ENCODE results near the gene VPREB3. TPM values are rescaled to one million over a fixed set of nuclear protein-coding genes. Genes with fewer than 3 reads are reported as not detected.

VPREB3 gene
- total RNA-seq, 2 experiments from 2014 or later, result not detected

GRCh38 chr22:23787600-23787896, 33.3 kb upstream of the VPREB3 start:
- H3K4me3 ChIP-seq (ENCODE audit: low read length), result peak overlapping the region; percentile 83
- TF ChIP-seq CTCF (IDR thresholded peaks at IDR 0.05), result no peak
- peaks cover 18% of the 10 kb centered on the region for H3K36me3 ChIP-seq (ENCODE audit: insufficient read depth, low read length)
- ChIA-PET POLR2A (interaction anchor here (0.6 to 3.4 kb wide), 11 partner anchors 15 to 225 kb away, joined by 4 to 23 read pairs (median 8); partner anchors contain the start of genes C22orf15, CABIN1, CHCHD10 and MIF), CTCF (interaction anchor here (1.9 kb wide), 1 partner anchor 62 kb away, joined by 6 read pairs; no protein-coding TSS in a partner anchor)
- no peaks in the 10 kb centered on the region for H3K27me3 ChIP-seq (ENCODE audit: control insufficient read depth in 1 of 2, insufficient read depth in 2 of 2, low read length in 2 of 2)
- ATAC-seq (ENCODE audit: poor library complexity), result peak; percentile 38
- peaks cover 28% of the 10 kb centered on the region for H3K36me3 Mint-ChIP-seq (ENCODE audit: low read depth)
- peak overlapping the region; percentile 70 to 98 for H3K27ac ChIP-seq (ENCODE audit: low read depth in 1 of 2, low read length in 2 of 2)
- no peak for DNase-seq
- no peaks in the 10 kb centered on the region for H3K27me3 Mint-ChIP-seq
- H3K4me1 ChIP-seq (ENCODE audit: insufficient read depth, low read length), result peaks cover 50% of the 10 kb centered on the region
- H3K4me3 Mint-ChIP-seq, result peak overlapping the region; percentile 91
- no peaks in the 10 kb centered on the region for H3K9me3 ChIP-seq (ENCODE audit: control insufficient read depth in 1 of 2, insufficient read depth in 1 of 2, low read length in 2 of 2)
- no peaks in the 10 kb centered on the region for H3K9me3 Mint-ChIP-seq
- peaks cover 41% of the 10 kb centered on the region for H3K4me1 Mint-ChIP-seq (ENCODE audit: low read depth)
- intact Hi-C loops (cut with DNase I, micrococcal nuclease), result loop anchor here (1.0 to 10.0 kb wide), 8 partner anchors 15 to 227 kb away; partner anchors contain the start of genes CABIN1 (in 2 of the 2), DERL3 (in 2 of the 2), ZNF70 (in 2 of the 2) and MMP11 (in 1 of the 2)
- H3K27ac Mint-ChIP-seq, result peak overlapping the region; percentile 90

- Mint-ChIP-seq H3K9me3 (no peaks in the 10 kb centered on the region), H3K4me3 (peak within 1 kb of the TSS; percentile 91), H3K27ac (peak within 1 kb of the TSS; percentile 90), H3K4me1 (ENCODE audit: low read depth) (peaks cover 35% of the 10 kb centered on the region), H3K36me3 (ENCODE audit: low read depth) (peaks cover 23% of the 10 kb centered on the region), H3K27me3 (no peaks in the 10 kb centered on the region)
- Histone ChIP-seq H3K27ac (ENCODE audit: low read depth in 1 of 2, low read length in 2 of 2) (peak within 1 kb of the TSS; percentile 93 to 98), H3K4me3 (ENCODE audit: low read length) (peak within 1 kb of the TSS; percentile 83), H3K27me3 (ENCODE audit: control insufficient read depth in 1 of 2, insufficient read depth in 2 of 2, low read length in 2 of 2) (no peaks in the 10 kb centered on the region), H3K4me1 (ENCODE audit: insufficient read depth, low read length) (peaks cover 44% of the 10 kb centered on the region), H3K9me3 (ENCODE audit: control insufficient read depth in 1 of 2, insufficient read depth in 1 of 2, low read length in 2 of 2) (no peaks in the 10 kb centered on the region), H3K36me3 (ENCODE audit: insufficient read depth, low read length) (peaks cover 13% of the 10 kb centered on the region)
- DNase-seq (peak; percentile 80 to 96 (median 88)), ATAC-seq (ENCODE audit: poor library complexity) (peak; percentile 76)
- TF ChIP-seq CTCF (IDR thresholded peaks at IDR 0.05), result no peak
- intact Hi-C loops (cut with DNase I, micrococcal nuclease), result loop anchor here (1.0 to 10.0 kb wide), 9 partner anchors 15 to 228 kb away; partner anchors contain the start of genes CABIN1 (in 2 of the 2), DERL3 (in 2 of the 2), ZNF70 (in 2 of the 2) and MIF (in 1 of the 2)
- POLR2A ChIA-PET, result interaction anchor here (0.9 to 3.4 kb wide), 14 partner anchors 9 to 641 kb away, joined by 3 to 23 read pairs (median 8); partner anchors contain the start of genes ADORA2A, C22orf15, CABIN1 and CHCHD10
- CTCF ChIA-PET, result interaction anchor here (1.9 kb wide), 1 partner anchor 63 kb away, joined by 6 read pairs; no protein-coding TSS in a partner anchor
These were observed 32.8 kb upstream of the VPREB3 start, which contains the start of gene SMARCB1 for GRCh38 chr22:23786752-23787599. SMARCB1 (plus strand) TSS chr22:23786966; CDS start chr22:23787170, 204 bp downstream.

- no peak for TF ChIP-seq CTCF (IDR thresholded peaks at IDR 0.05)
- DNase-seq, result peak in 2 of 14 experiments; percentile 30 to 38
- Histone ChIP-seq H3K4me3 (ENCODE audit: low read length) (peak overlapping the region; percentile 83), H3K27ac (ENCODE audit: low read depth in 1 of 2, low read length in 2 of 2) (peak overlapping the region; percentile 93 to 98), H3K4me1 (ENCODE audit: insufficient read depth, low read length) (peaks cover 44% of the 10 kb centered on the region), H3K36me3 (ENCODE audit: insufficient read depth, low read length) (peaks cover 10% of the 10 kb centered on the region), H3K27me3 (ENCODE audit: control insufficient read depth in 1 of 2, insufficient read depth in 2 of 2, low read length in 2 of 2) (no peaks in the 10 kb centered on the region), H3K9me3 (ENCODE audit: control insufficient read depth in 1 of 2, insufficient read depth in 1 of 2, low read length in 2 of 2) (no peaks in the 10 kb centered on the region)
- intact Hi-C loops (cut with DNase I, micrococcal nuclease), result loop anchor here (1.0 to 10.0 kb wide), 7 partner anchors 35 to 229 kb away; partner anchors contain the start of genes CABIN1 (in 2 of the 2), DERL3 (in 2 of the 2), MIF (in 1 of the 2) and SLC2A11 (in 1 of the 2)
- Mint-ChIP-seq H3K36me3 (ENCODE audit: low read depth) (peaks cover 19% of the 10 kb centered on the region), H3K9me3 (no peaks in the 10 kb centered on the region), H3K4me1 (ENCODE audit: low read depth) (peaks cover 35% of the 10 kb centered on the region), H3K27me3 (no peaks in the 10 kb centered on the region), H3K4me3 (peak overlapping the region; percentile 91), H3K27ac (peak overlapping the region; percentile 90)
- ChIA-PET CTCF (no interaction called here), POLR2A (interaction anchor here (0.9 to 3.4 kb wide), 15 partner anchors 8 to 641 kb away, joined by 3 to 23 read pairs (median 8); partner anchors contain the start of genes ADORA2A, C22orf15, CABIN1 and CHCHD10)
- no peak for ATAC-seq (ENCODE audit: poor library complexity)
These were observed 32.1 kb upstream of the VPREB3 start for GRCh38 chr22:23786261-23786710.
